Panc1 (cell line): Measurements from ENCODE around the gene SPINT1.

Source experiments
- CTCF ChIP-seq: fragments of 450-650 bp; IDR thresholded peaks from 2 replicates; pipeline ENCODE4 v1.5.1; 2017; ENCODE audit warnings: mild to moderate bottlenecking
- POLR2AphosphoS5 ChIP-seq: IDR thresholded peaks from 2 replicates; pipeline ENCODE4 v1.6.1; 2012; ENCODE audit warnings: mild to moderate bottlenecking, low read depth, low read length, moderate library complexity
- REST ChIP-seq, 2 experiments: IDR thresholded peaks; 2 replicates each; pipeline ENCODE4 v1.6.1; 2011 to 2012; ENCODE audit warnings: low read depth in 2 of 2, control low read depth in 1 of 2, low read length in 1 of 2, mild to moderate bottlenecking in 1 of 2, moderate library complexity in 1 of 2; ENCODE audit not compliant: insufficient read depth in 1 of 2
- SIN3A ChIP-seq: IDR thresholded peaks from 2 replicates; pipeline ENCODE4 v1.6.1; 2012; ENCODE audit warnings: low read depth, mild to moderate bottlenecking, low read length, moderate library complexity, borderline replicate concordance; ENCODE audit not compliant: insufficient read depth
- TCF7L2 ChIP-seq: IDR thresholded peaks from 2 replicates; pipeline ENCODE4 v1.6.1; 2011; ENCODE audit warnings: mild to moderate bottlenecking, low read depth, low read length, inconsistent platforms

- TF ChIP-seq CTCF: no peak
- TF ChIP-seq SIN3A: no peak
- no peak for TF ChIP-seq POLR2AphosphoS5
- no peak for TF ChIP-seq TCF7L2
- no peak for TF ChIP-seq REST (IDR thresholded peaks at IDR 0.05; ENCODE audit: insufficient read depth in 1 of 2, low read depth in 2 of 2, low read length in 1 of 2)
Observed at GRCh38 chr15:40878785-40879184, 34.9 kb downstream of the SPINT1 start.
